Measurements from ENCODE around the gene NHS.

The NHS gene

GRCh38 chrX:17448188-17448587 is 73.2 kb downstream of the NHS start:
- no peak for DNase-seq (ENCODE audit: low read depth)

GRCh38 chrX:17449866-17450265 is 74.9 kb downstream of the NHS start:
- no peak for DNase-seq (ENCODE audit: low read depth)

- no peak for DNase-seq (ENCODE audit: low read depth)
These were observed 78.8 kb downstream of the NHS start for GRCh38 chrX:17453788-17454187.

GRCh38 chrX:17456526-17456925 is 81.5 kb downstream of the NHS start:
- DNase-seq (ENCODE audit: low read depth) = no peak

GRCh38 chrX:17459008-17459611 is 84.1 kb downstream of the NHS start:
- DNase-seq (ENCODE audit: low read depth) = no peak

GRCh38 chrX:17459661-17460060 is 84.7 kb downstream of the NHS start:
- no peak for DNase-seq (ENCODE audit: low read depth)

- no peak for DNase-seq (ENCODE audit: low read depth)
These were observed 87.9 kb downstream of the NHS start for GRCh38 chrX:17462881-17463280.

GRCh38 chrX:17464194-17464593 is 89.2 kb downstream of the NHS start:
- DNase-seq (ENCODE audit: low read depth) = no peak

- no peak for DNase-seq (ENCODE audit: low read depth)
These were observed 90.2 kb downstream of the NHS start for GRCh38 chrX:17465201-17465600.

- no peak for DNase-seq (ENCODE audit: low read depth)
These were observed 90.8 kb downstream of the NHS start for GRCh38 chrX:17465802-17466201.

- no peak for DNase-seq (ENCODE audit: low read depth)
These were observed 95.1 kb downstream of the NHS start for GRCh38 chrX:17470136-17470535.

GRCh38 chrX:17471121-17471520 is 96.1 kb downstream of the NHS start:
- DNase-seq (ENCODE audit: low read depth) = no peak

- no peak for DNase-seq (ENCODE audit: low read depth)
These were observed 96.9 kb downstream of the NHS start for GRCh38 chrX:17471861-17472260.

- no peak for DNase-seq (ENCODE audit: low read depth)
These were observed 97.4 kb downstream of the NHS start for GRCh38 chrX:17472424-17472823.

- DNase-seq (ENCODE audit: low read depth) = no peak
These were observed 98.0 kb downstream of the NHS start for GRCh38 chrX:17473021-17473420.

GRCh38 chrX:17474892-17475291 is 99.9 kb downstream of the NHS start:
- no peak for DNase-seq (ENCODE audit: low read depth)

GRCh38 chrX:17475449-17476217 is 100.6 kb downstream of the NHS start:
- DNase-seq (ENCODE audit: low read depth) = no peak

- no peak for DNase-seq (ENCODE audit: low read depth)
These were observed 101.4 kb downstream of the NHS start for GRCh38 chrX:17476411-17476810.

GRCh38 chrX:17481086-17481485 is 106.1 kb downstream of the NHS start:
- no peak for DNase-seq (ENCODE audit: low read depth)

- no peak for DNase-seq (ENCODE audit: low read depth)
These were observed 109.6 kb downstream of the NHS start for GRCh38 chrX:17484592-17484991.

GRCh38 chrX:17485391-17485790 is 110.4 kb downstream of the NHS start:
- DNase-seq (ENCODE audit: low read depth) = no peak

GRCh38 chrX:17488036-17488435 is 113.0 kb downstream of the NHS start:
- no peak for DNase-seq (ENCODE audit: low read depth)

- no peak for DNase-seq (ENCODE audit: low read depth)
These were observed 119.2 kb downstream of the NHS start for GRCh38 chrX:17494216-17494615.

- DNase-seq (ENCODE audit: low read depth) = no peak
These were observed 120.1 kb downstream of the NHS start for GRCh38 chrX:17495052-17495451.

Data from stimulated activated CD8-positive, alpha-beta memory T cell treated with anti-CD3 and anti-CD28 coated beads, Interleukin-12 subunit alpha, Interleukin-12 subunit beta, amount 100 ng/mL, for 4 hours (primary cell).